Subcutaneous adipose tissue (tissue), 4 donors: Measurements from ENCODE around the gene ITSN1. TPM values are rescaled to one million over a fixed set of nuclear protein-coding genes. Genes with fewer than 3 reads are reported as not detected.

Source experiments
- CTCF ChIP-seq: fragments of 450-650 bp; IDR thresholded peaks from one replicate; pipeline ENCODE4 v1.5.1; 2016; ENCODE audit warnings: low read depth, mild to moderate bottlenecking, control low read depth, antibody characterized with exemption, moderate library complexity
- total RNA-seq, 4 donors: library from RNA; depleted of rRNA; stranded (reverse); fragments of >200 nt; gene quantifications; one replicate each; pipeline ENCODE4 v1.1.0, GENCODE V29; 2016

The ITSN1 gene
- total RNA-seq, 4 donors from 2014 or later: 110 to 241 (median 116) TPM

- TF ChIP-seq CTCF: no peak
Observed at GRCh38 chr21:33828083-33828482, 185.8 kb downstream of the ITSN1 start.

DNA sequence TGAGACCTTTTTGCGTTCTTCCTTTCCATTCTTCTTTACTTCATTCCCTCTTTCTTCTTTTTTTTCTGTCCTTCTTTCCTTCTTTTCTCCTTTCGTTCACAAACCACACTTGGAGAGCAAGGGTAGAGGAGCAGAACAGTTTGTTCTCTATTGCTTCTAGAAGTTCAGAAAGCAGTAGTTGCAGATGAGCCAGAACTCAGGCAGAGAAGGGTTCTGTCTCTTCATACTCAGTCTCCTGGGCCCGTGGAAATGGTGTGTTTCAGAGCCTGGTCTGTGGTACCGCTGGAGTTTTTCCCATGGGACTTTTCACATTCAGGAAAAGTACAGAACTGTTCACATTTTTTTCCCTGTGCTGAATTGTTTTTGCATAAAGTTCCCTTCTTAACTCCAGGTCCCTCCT, 186.3 kb downstream of the ITSN1 start:
- no peak for TF ChIP-seq CTCF

DNA sequence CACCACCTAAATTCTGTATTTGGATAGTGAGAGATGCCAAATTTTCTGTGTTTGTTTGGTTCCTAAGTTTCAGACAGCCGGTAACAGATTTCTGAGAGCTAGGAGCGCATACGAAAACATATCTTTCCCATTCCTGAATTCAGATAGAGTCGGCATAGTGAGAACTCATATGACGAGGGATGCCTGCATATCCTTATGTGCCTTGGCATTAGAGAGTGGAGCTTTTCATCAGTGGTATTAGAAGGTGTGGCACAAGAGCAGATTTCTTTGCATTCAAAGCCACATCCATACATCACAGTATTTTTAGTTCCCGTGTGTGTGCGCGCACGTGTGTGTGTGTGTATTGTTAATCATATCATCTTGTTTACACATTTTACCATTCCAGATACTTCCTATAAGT, 187.5 kb downstream of the ITSN1 start:
- TF ChIP-seq CTCF: no peak

- no peak for TF ChIP-seq CTCF
Observed at GRCh38 chr21:33831962-33832659, 189.8 kb downstream of the ITSN1 start.

DNA sequence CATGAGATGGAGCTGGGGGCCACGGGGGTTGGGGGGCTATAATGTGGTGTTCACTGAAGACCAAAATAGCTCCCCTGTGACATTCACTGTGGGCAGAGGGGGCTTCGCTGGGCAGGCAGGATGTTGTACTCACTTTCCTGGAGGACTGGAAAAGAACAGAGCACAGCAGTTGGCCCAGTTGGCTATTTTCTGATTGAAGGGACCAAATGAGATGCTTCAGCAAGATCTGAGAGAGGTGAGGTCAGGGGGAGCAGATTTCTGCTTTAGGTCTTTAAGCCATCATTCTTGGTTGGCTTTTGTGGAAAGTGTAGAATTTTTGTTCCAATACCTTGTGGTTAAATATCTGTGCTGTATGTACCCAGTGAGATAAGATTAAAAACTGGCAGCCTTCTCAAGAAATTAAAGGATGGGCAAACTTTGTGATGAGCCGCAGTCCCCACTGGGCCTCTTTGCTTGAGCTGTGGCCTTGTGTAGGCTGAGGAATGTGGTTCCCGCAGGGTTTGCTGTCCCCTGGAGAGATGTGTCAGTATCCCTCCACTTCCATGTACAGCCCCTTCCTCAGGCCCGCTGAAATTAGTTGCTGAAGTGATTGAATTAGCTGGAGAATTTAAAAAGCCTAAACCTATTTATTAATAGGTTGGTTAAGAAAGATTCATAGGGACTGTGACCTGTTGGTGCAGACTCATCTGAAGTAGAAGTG, 192.7 kb downstream of the ITSN1 start:
- TF ChIP-seq CTCF: no peak

GRCh38 chr21:33835920-33836319, 193.6 kb downstream of the ITSN1 start:
- TF ChIP-seq CTCF: no peak

GRCh38 chr21:33836408-33836807, 194.1 kb downstream of the ITSN1 start:
- no peak for TF ChIP-seq CTCF
